ENCODE results near the gene PON2. TPM values are rescaled to one million over a fixed set of nuclear protein-coding genes. Genes with fewer than 3 reads are reported as not detected.

PON2 gene
- total RNA-seq, 1 donor from 2014 or later = 152 TPM

DNA sequence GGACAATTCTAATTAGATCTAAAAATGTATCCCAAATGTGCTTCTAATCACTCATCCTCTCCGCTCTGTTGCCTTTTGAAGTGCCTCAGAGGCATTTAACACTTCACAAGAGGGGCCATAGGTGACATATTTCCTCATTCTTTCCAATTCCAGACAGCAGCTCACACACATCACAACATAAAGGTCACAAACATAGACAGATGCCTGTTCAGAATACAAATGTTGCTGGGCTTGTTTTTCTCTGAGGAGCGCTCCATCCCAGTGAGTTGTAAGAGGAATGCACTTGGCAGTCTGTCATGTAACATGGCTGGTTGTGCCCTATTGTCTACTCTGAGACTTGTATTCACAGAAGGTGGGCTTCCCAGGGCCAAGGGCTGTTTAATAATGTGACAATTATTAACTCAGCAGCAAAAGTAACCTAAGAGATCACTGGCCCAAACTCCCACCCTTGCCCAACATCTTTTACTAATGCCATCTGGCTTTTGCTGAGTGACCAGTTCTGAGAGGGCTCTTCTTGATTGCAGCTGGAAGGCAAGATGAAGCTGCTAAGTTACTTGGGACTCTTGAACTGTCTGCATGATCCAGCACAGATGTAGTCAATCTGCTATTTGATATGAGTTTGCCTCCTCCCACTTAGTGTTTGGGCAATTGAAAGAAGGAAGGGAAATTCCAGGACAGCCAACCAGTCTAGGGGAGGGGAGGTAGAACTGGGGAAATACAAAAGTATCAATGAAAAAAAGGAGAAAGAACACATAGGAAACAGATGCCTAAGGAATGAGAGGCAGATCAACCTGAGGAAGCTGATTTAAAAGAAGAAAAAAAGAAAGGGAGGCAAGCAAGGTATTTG, 13.6 kb downstream of the PON2 start:
- H3K27me3 Mint-ChIP-seq (ENCODE audit: low read depth, unreplicated experiment) = no peaks in the 10 kb centered on the region
- FAIRE-seq (peak; percentile 58), DNase-seq (ENCODE audit: low read depth) (peak; percentile 38)
- peaks cover 39% of the 10 kb centered on the region for H3K4me1 Mint-ChIP-seq (ENCODE audit: low read depth, unreplicated experiment)
- Histone ChIP-seq H2AFZ (ENCODE audit: low read depth, low read length) (peak overlapping the region; percentile 16), H3K4me2 (ENCODE audit: low read length) (peak overlapping the region; percentile 45), H3K9me3 (ENCODE audit: insufficient read depth, low read depth, low read length) (no peaks in the 10 kb centered on the region), H3K27ac (ENCODE audit: low read depth, low read length) (peak overlapping the region; percentile 68), H4K20me1 (ENCODE audit: insufficient read depth, low read length) (peaks cover 18% of the 10 kb centered on the region), H3K27me3 (ENCODE audit: insufficient read depth, low read length) (no peaks in the 10 kb centered on the region), H3K9ac (ENCODE audit: low read length) (peak overlapping the region; percentile 46), H3K4me1 (ENCODE audit: insufficient read depth, low read length) (peaks cover 18% of the 10 kb centered on the region), H3K36me3 (ENCODE audit: insufficient read depth, low read length) (peaks cover 6% of the 10 kb centered on the region), H3K4me3 (ENCODE audit: insufficient read depth, low read depth, low read length) (no peak overlapping the region), H3K79me2 (ENCODE audit: insufficient read depth, low read length) (peaks cover 36% of the 10 kb centered on the region)
- TF ChIP-seq, protein P1, sequence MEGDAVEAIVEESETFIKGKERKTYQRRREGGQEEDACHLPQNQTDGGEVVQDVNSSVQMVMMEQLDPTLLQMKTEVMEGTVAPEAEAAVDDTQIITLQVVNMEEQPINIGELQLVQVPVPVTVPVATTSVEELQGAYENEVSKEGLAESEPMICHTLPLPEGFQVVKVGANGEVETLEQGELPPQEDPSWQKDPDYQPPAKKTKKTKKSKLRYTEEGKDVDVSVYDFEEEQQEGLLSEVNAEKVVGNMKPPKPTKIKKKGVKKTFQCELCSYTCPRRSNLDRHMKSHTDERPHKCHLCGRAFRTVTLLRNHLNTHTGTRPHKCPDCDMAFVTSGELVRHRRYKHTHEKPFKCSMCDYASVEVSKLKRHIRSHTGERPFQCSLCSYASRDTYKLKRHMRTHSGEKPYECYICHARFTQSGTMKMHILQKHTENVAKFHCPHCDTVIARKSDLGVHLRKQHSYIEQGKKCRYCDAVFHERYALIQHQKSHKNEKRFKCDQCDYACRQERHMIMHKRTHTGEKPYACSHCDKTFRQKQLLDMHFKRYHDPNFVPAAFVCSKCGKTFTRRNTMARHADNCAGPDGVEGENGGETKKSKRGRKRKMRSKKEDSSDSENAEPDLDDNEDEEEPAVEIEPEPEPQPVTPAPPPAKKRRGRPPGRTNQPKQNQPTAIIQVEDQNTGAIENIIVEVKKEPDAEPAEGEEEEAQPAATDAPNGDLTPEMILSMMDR (IDR thresholded peaks at IDR 0.05; ENCODE audit: insufficient read depth, low read depth, low read length) = no peak
- TF ChIP-seq EZH2 (IDR thresholded peaks at IDR 0.05; ENCODE audit: insufficient read depth, low read length) = no peak
- H3K36me3 Mint-ChIP-seq (ENCODE audit: low read depth, unreplicated experiment) = peaks cover 4% of the 10 kb centered on the region
- peak overlapping the region; percentile 79 for H3K27ac Mint-ChIP-seq (ENCODE audit: unreplicated experiment)
- no peaks in the 10 kb centered on the region for H3K9me3 Mint-ChIP-seq (ENCODE audit: unreplicated experiment)
- peak overlapping the region; percentile 6 for H3K4me3 Mint-ChIP-seq (ENCODE audit: unreplicated experiment)

GRCh38 chr7:95412075-95412474, 22.8 kb downstream of the PON2 start:
- Histone ChIP-seq H4K20me1 (ENCODE audit: insufficient read depth, low read length) (no peaks in the 10 kb centered on the region), H3K4me1 (ENCODE audit: insufficient read depth, low read length) (no peaks in the 10 kb centered on the region), H3K9me3 (ENCODE audit: insufficient read depth, low read depth, low read length) (no peaks in the 10 kb centered on the region), H3K4me2 (ENCODE audit: low read length) (no peak overlapping the region), H3K36me3 (ENCODE audit: insufficient read depth, low read length) (peaks cover 30% of the 10 kb centered on the region), H2AFZ (ENCODE audit: low read depth, low read length) (no peak overlapping the region), H3K27ac (ENCODE audit: low read depth, low read length) (no peak overlapping the region), H3K4me3 (ENCODE audit: insufficient read depth, low read depth, low read length) (no peak overlapping the region), H3K27me3 (ENCODE audit: insufficient read depth, low read length) (no peaks in the 10 kb centered on the region), H3K9ac (ENCODE audit: low read length) (no peak overlapping the region), H3K79me2 (ENCODE audit: insufficient read depth, low read length) (no peaks in the 10 kb centered on the region)
- H3K4me3 Mint-ChIP-seq (ENCODE audit: unreplicated experiment) = no peak overlapping the region
- DNase-seq (ENCODE audit: low read depth) (no peak), FAIRE-seq (no peak)
- H3K4me1 Mint-ChIP-seq (ENCODE audit: low read depth, unreplicated experiment) = peaks cover 6% of the 10 kb centered on the region
- H3K27me3 Mint-ChIP-seq (ENCODE audit: low read depth, unreplicated experiment) = no peaks in the 10 kb centered on the region
- no peak for TF ChIP-seq EZH2 (IDR thresholded peaks at IDR 0.05; ENCODE audit: insufficient read depth, low read length)
- TF ChIP-seq, protein P1 (IDR thresholded peaks at IDR 0.05; ENCODE audit: insufficient read depth, low read depth, low read length) = no peak
- peaks cover 2% of the 10 kb centered on the region for H3K9me3 Mint-ChIP-seq (ENCODE audit: unreplicated experiment)
- no peak overlapping the region for H3K27ac Mint-ChIP-seq (ENCODE audit: unreplicated experiment)
- H3K36me3 Mint-ChIP-seq (ENCODE audit: low read depth, unreplicated experiment) = peaks cover 22% of the 10 kb centered on the region

- Mint-ChIP-seq H3K36me3 (ENCODE audit: low read depth, unreplicated experiment) (peaks cover 22% of the 10 kb centered on the region), H3K4me3 (ENCODE audit: unreplicated experiment) (no peak overlapping the region), H3K9me3 (ENCODE audit: unreplicated experiment) (peaks cover 2% of the 10 kb centered on the region), H3K27me3 (ENCODE audit: low read depth, unreplicated experiment) (no peaks in the 10 kb centered on the region), H3K27ac (ENCODE audit: unreplicated experiment) (no peak overlapping the region), H3K4me1 (ENCODE audit: low read depth, unreplicated experiment) (peaks cover 6% of the 10 kb centered on the region)
- Histone ChIP-seq H3K36me3 (ENCODE audit: insufficient read depth, low read length) (peaks cover 33% of the 10 kb centered on the region), H3K27ac (ENCODE audit: low read depth, low read length) (no peak overlapping the region), H3K4me2 (ENCODE audit: low read length) (no peak overlapping the region), H3K4me3 (ENCODE audit: insufficient read depth, low read depth, low read length) (no peak overlapping the region), H3K9ac (ENCODE audit: low read length) (no peak overlapping the region), H4K20me1 (ENCODE audit: insufficient read depth, low read length) (no peaks in the 10 kb centered on the region), H3K27me3 (ENCODE audit: insufficient read depth, low read length) (no peaks in the 10 kb centered on the region), H3K9me3 (ENCODE audit: insufficient read depth, low read depth, low read length) (no peaks in the 10 kb centered on the region), H3K4me1 (ENCODE audit: insufficient read depth, low read length) (no peaks in the 10 kb centered on the region), H3K79me2 (ENCODE audit: insufficient read depth, low read length) (no peaks in the 10 kb centered on the region), H2AFZ (ENCODE audit: low read depth, low read length) (no peak overlapping the region)
- FAIRE-seq (no peak), DNase-seq (ENCODE audit: low read depth) (no peak)
- no peak for TF ChIP-seq EZH2 (IDR thresholded peaks at IDR 0.05; ENCODE audit: insufficient read depth, low read length)
- TF ChIP-seq, protein P1 (IDR thresholded peaks at IDR 0.05; ENCODE audit: insufficient read depth, low read depth, low read length) = no peak
Observed at GRCh38 chr7:95411666-95412065, 23.2 kb downstream of the PON2 start.

Measured in astrocyte (in vitro differentiated cells and primary cell).